Osteocyte (in vitro differentiated cells): ENCODE results near the gene MNT. TPM values are rescaled to one million over a fixed set of nuclear protein-coding genes. Genes with fewer than 3 reads are reported as not detected.

Experiments
- DNase-seq: peaks from one replicate; pipeline ENCODE4 v3.0.0; 2021; ENCODE audit warnings: mixed read lengths; ENCODE audit not compliant: unreplicated experiment; ENCODE audit errors: extremely low spot score
- H3K27ac Mint-ChIP-seq: one replicate; pipeline ENCODE4 v1.8.0; 2021; ENCODE audit warnings: mild to moderate bottlenecking, mixed read lengths; ENCODE audit not compliant: unreplicated experiment
- H3K27me3 Mint-ChIP-seq: one replicate; pipeline ENCODE4 v1.8.0; 2021; ENCODE audit warnings: mixed read lengths; ENCODE audit not compliant: unreplicated experiment
- H3K36me3 Mint-ChIP-seq: one replicate; pipeline ENCODE4 v1.8.0; 2021; ENCODE audit warnings: mixed read lengths; ENCODE audit not compliant: unreplicated experiment
- H3K4me1 Mint-ChIP-seq: one replicate; pipeline ENCODE4 v1.8.0; 2021; ENCODE audit warnings: mixed read lengths; ENCODE audit not compliant: unreplicated experiment
- H3K4me3 Mint-ChIP-seq: one replicate; pipeline ENCODE4 v1.8.0; 2021; ENCODE audit warnings: mild to moderate bottlenecking, moderate library complexity, mixed read lengths; ENCODE audit not compliant: unreplicated experiment
- H3K9me3 Mint-ChIP-seq: one replicate; pipeline ENCODE4 v1.8.0; 2021; ENCODE audit warnings: mixed read lengths; ENCODE audit not compliant: unreplicated experiment
- total RNA-seq: library from RNA; stranded (reverse); gene quantifications from 2 replicates; pipeline ENCODE4 v1.2.1, GENCODE V29; 2021
- TF ChIP-seq, protein P1 (sequence below): fragments of 200-600 bp; sonication (generic); IDR thresholded peaks from 2 replicates; pipeline ENCODE4 v1.5.0; 2021; ENCODE audit warnings: antibody characterized with exemption, mild to moderate bottlenecking, moderate library complexity

The MNT gene
- total RNA-seq, 1 donor from 2014 or later = 30.4 TPM

DNA sequence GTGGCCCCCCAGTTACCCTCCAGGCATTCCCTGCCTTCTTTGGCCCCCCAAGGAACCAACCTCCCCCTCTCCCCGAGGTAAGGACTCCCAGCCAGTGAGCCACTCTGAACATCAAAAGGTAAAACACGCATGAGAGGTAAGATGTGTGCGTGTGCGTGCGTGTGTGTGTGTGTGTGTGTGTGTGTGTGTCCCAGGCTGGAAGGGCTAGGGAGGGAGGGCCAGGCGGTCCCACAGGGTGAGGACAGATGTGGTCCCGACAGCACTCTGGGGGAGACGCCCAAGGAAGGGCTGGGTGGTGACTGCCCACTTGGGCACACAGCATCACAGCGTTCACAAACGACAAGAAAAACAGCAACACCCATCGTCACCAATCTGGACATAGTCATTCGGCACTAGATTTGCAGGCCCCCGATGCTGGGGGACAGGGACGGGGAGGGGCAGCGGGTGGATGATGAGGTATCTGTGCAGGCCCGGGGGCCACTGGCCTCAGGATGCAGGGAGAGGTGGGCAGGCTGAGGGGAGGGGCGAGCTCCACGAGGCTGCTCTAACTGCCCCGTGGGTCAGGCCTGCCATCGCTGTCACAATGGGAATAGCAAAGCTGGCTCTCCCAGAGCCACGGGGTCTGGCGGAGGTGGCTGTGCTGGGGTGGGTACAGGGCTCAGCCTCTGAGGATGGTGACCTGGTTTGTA, 16.3 kb downstream of the MNT start:
- H3K27me3 Mint-ChIP-seq = no peaks in the 10 kb centered on the region
- no peaks in the 10 kb centered on the region for H3K9me3 Mint-ChIP-seq
- no peak overlapping the region for H3K4me3 Mint-ChIP-seq
- peaks cover 20% of the 10 kb centered on the region for H3K4me1 Mint-ChIP-seq
- H3K36me3 Mint-ChIP-seq = peaks cover 14% of the 10 kb centered on the region
- H3K27ac Mint-ChIP-seq = no peak overlapping the region
- DNase-seq = no peak
- TF ChIP-seq, protein P1, sequence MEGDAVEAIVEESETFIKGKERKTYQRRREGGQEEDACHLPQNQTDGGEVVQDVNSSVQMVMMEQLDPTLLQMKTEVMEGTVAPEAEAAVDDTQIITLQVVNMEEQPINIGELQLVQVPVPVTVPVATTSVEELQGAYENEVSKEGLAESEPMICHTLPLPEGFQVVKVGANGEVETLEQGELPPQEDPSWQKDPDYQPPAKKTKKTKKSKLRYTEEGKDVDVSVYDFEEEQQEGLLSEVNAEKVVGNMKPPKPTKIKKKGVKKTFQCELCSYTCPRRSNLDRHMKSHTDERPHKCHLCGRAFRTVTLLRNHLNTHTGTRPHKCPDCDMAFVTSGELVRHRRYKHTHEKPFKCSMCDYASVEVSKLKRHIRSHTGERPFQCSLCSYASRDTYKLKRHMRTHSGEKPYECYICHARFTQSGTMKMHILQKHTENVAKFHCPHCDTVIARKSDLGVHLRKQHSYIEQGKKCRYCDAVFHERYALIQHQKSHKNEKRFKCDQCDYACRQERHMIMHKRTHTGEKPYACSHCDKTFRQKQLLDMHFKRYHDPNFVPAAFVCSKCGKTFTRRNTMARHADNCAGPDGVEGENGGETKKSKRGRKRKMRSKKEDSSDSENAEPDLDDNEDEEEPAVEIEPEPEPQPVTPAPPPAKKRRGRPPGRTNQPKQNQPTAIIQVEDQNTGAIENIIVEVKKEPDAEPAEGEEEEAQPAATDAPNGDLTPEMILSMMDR = no peak

DNA sequence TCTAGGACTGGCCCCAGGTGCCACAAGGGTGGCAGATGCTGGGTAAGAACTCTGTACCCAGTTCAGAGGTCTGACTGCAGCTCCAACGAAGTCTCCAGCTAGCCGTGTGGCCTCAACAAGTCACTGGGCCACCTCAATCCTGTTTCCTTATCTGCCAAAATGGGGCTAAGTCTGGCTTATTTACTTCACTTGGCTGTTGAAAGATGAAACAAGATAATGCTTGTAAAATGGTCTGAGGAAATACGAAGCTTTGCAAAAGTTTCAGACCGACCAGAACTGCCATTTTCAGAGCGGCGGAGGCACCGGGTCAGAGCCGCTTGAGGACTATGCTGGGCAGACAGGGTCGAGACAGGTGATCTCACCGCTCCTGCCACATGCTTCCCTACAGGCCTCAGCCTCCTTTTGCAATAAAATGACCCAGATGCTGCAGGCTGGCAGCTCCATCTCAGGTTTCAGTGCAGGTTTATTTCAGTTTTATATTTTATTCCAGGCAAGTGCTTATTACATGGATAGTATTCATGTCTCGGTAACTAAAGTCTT, 17.2 kb downstream of the MNT start:
- Mint-ChIP-seq H3K4me1 (peaks cover 18% of the 10 kb centered on the region), H3K36me3 (peaks cover 13% of the 10 kb centered on the region), H3K4me3 (no peak overlapping the region), H3K27ac (no peak overlapping the region), H3K27me3 (no peaks in the 10 kb centered on the region), H3K9me3 (no peaks in the 10 kb centered on the region)
- TF ChIP-seq, protein P1 = no peak
- DNase-seq = no peak

DNA sequence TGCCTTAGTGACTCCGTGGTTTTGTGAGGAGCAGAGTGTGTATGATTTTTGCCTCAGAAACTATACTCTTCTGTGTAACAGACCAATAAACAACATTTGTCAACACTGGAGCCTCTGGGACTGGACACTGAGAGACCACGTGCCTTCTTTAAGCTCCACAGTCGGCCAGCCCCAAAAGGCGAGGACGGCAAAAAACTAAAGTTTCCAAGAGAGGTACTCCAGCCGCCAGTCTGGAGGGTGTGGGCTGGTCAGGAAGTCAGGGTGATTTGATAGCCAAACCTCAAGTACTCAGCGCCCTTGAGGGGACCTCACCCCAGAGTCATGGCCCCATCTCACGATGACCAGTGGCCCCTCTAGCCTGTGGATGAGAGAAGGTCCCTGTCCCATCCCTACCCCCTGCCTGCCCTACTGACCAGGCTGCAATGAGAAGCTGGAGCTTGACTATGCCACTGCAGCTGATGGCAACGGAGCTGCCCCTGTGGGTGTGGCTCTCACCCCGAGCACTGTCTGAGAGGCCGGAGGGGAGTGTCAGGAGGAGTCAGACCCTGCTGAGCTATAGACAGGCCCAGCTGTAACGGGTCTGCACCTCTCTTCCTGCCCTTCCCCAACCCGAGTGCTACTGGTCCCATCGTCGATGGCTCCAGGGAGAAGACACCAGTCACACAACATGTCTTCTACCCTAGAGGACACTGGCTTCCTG, 19.8 kb downstream of the MNT start:
- TF ChIP-seq, protein P1 = no peak
- H3K9me3 Mint-ChIP-seq = no peaks in the 10 kb centered on the region
- H3K4me3 Mint-ChIP-seq = no peak overlapping the region
- H3K27ac Mint-ChIP-seq = no peak overlapping the region
- H3K36me3 Mint-ChIP-seq = peaks cover 8% of the 10 kb centered on the region
- peaks cover 18% of the 10 kb centered on the region for H3K4me1 Mint-ChIP-seq
- no peaks in the 10 kb centered on the region for H3K27me3 Mint-ChIP-seq
- DNase-seq = no peak

DNA sequence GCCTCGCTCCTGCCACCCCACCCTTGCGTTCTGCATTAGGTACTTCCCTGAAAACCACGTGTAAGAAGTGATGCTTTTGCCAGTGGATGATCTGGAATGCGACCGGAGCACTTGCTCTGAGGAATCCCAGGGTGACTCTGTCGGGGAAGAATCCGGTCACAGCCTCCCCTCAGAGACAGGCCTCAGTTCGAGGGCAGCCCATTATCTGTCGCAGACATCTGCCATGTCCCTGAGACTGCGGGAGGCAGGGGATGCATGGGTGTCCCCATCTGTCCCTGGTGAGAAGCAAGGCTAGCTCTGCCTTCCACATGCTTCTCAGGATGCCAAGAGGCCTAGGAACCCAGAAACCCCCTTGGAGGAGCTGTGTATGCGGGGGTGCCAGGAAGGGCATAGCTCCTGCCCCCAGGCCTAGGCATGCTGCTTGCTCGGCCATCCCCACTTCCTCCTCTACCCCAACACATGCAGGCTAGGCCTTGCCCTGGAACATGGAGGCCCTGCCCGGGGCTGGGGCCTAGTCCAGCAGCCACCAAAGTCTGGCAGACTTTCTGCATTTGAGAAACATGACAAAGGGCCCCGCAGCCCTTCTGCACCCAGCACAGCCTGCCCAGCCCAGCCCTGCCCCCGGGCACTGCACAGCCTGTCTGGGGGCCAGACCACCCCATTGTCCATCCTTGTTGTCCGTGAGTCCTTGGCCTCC, 20.5 kb downstream of the MNT start:
- Mint-ChIP-seq H3K27ac (no peak overlapping the region), H3K36me3 (peaks cover 8% of the 10 kb centered on the region), H3K27me3 (no peaks in the 10 kb centered on the region), H3K4me3 (no peak overlapping the region), H3K4me1 (peaks cover 18% of the 10 kb centered on the region), H3K9me3 (no peaks in the 10 kb centered on the region)
- TF ChIP-seq, protein P1 = no peak
- no peak for DNase-seq
